ENCODE results near the gene ZNF800.
A peak's percentile ranks its signal among the peaks of the same experiment; 100 is the strongest.

The ZNF800 gene

DNA sequence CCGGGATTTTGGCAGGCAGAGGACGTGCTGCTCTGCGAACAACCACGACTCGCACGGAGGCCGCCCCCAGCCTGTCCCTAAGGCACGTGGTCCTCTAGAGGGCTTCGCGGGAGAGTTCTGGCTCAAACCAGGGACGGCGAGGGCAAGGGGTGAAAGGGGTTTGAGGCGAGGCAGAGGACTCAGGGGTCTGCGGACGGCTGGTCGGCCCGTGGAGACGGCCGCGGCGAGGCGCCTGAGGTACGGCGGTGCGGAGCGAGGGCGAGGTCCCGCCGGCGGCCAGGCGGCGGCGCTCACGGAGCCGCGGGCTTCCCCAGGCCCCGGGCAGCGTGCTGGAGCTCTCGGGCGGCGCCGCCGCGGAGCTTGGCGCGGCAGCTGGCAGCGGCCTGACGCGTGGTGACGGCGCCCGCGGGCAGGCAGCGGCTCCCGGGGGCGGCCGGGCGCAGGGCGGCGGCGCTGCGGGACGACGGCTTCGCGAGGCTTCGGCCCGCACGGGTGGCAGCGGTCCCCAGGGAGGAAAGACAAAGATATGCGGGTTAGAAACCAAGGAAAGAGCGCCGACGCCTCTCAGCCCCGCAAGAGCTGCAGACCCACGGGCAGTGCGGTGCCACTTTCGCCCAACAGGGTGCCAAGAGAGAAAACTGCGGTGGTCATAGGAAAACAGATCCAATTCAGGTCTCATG lies 44.8 kb downstream of the ZNF800 start:
- DNase-seq: peak; percentile 71 to 76

GRCh38 chr7:127346575-127347256 lies 45.8 kb downstream of the ZNF800 start:
- no peak for DNase-seq

GRCh38 chr7:127342596-127342995 lies 49.9 kb downstream of the ZNF800 start:
- no peak for DNase-seq

GRCh38 chr7:127338122-127338521 lies 54.4 kb downstream of the ZNF800 start:
- no peak for DNase-seq

DNA sequence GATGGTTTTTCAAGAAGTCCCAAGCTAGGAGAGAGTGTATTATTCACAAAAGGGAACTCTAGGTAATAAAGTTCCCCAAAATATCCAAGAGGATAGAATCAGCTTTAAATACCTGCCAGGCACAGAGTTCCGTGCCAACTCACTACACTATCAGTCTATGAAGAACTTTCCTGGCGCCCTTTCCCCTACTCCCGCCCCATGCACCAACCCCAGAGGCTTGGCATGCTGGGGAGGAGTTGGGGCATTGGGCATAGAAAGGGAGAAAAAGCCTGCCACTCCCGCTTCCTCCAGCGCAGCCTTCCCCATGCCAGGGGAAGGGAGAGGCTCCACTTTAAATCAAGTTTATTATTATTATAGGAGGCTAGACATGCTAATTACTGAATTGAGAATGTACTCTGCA lies 54.9 kb downstream of the ZNF800 start:
- no peak for DNase-seq

DNA sequence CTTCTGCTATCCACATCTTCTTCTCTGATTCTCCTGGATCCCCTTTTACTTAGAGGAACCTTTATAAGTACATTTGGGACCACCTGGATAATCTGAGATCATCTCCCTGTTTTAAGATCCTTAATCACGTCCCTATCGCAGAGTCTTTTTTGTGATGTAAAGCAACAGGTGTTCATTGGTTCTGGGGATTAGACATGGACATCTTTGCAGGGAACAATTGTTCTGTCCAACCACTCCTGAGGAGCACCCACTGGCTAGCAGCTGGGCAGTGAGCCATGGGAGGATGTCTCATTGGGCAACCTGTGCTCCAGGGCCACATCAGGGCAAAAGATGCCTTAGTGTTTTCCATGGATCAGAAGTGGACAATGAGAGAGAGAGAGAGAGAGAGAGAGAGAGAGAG lies 56.0 kb downstream of the ZNF800 start:
- no peak for DNase-seq

DNA sequence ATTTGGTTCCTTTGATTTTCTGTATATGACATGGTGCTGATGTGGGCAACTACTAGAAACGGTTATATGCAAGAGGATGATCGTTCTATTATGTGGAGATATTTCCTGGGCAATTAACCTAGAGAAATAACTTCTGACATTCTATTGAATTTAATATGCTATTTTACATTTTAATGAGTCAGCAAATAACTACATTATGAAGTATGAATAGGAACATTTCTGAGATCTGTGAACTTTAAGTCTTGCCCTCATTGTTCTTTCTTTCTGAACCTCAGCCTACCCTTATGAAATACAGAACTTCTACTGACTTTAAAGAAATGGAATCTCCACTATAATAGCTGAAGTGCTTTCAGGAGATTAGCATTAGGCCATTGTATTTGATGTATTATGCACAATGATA lies 59.6 kb downstream of the ZNF800 start:
- DNase-seq: no peak

- no peak for DNase-seq
Measured at GRCh38 chr7:127330070-127330469, 62.4 kb downstream of the ZNF800 start.

DNA sequence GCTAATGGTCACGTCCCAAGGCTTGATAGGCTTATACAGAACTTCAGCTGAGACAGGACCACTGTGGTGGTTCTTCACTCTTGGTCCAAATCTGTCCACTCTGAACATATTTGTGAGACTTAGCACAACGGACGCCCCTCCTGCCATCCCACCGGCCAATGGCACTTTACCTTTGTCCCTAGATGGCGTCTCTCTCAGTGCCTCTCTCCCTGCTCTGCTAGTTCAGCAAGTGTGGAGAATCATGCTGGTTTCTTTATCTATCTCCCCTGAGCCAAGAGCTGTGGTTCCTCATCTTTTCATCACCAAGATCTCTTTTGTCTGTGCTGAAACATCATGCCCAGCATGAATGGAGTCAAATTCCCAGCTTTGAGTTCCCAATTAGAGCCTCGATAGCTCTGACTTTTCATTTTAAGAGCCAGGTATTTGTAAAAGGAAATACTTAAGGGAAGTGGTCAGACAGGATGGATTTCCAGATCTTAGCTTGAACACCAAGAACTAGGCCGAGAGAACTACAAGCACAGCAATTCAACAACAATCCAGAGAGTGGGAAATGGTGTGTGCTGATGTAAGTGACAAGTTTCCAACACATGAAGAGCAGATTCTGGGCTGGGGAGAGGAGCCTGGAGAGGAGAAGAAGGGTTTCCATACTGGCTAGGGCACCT lies 69.5 kb downstream of the ZNF800 start:
- DNase-seq: no peak

DNA sequence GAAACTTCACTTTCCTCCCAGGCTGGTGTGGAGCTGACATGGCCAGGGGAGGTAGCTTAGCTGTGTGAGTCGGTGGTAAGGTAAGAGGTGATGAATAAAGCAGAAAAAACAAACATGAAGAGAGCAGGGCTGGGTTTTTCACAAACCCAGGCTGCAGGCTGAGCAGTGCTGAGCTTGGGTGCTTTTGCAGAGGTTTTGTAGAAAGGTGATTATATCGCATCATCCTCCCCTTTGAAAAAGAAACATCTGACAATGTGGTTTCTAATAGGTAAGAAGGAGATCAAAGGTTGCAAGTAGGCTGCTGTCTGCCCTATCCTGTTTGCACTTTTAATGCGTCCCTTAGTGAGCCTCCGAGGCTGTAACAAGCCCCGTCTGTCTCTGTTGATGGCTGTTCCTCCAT lies 70.2 kb downstream of the ZNF800 start:
- DNase-seq: peak in 1 of 2 experiments; percentile 12

DNA sequence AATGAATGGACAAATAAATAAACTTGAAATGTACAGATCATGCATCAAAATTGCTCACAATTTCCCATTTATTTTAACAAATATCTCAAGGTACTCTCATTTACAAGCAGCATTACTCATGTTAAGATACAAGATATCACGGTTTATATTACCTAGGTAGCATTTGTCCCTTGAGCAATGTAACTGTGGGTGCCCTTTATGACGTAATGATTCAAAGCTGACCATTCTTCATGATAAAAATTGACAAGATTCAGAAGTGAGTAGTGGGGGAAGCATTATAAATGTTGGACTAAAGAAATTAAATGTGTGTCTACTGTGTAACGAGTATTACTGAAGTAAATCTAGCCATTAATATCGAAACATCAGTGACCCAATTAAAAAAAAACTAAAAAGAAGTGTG lies 71.5 kb downstream of the ZNF800 start:
- no peak for DNase-seq

Data from activated CD4-positive, alpha-beta T cell treated with anti-CD3 and anti-CD28 coated beads, Interleukin-2, amount 50 U/mL, for 48 hours (primary cell).